Stimulated activated CD4-positive, alpha-beta T cell treated with anti-CD3 and anti-CD28 coated beads, Interleukin-15, amount 100 ng/mL, for 1 hour (primary cell): Measurements from ENCODE around the gene NDUFS4.
"Not testable (repeated sequence)": the region's sequence is repeated elsewhere in the genome, so short reads cannot be mapped to it uniquely, and the experiment has no call there.

Experiments used
- DNase-seq, 2 donors: peaks; one replicate each; pipeline ENCODE4 v3.0.0-alpha.2; 2020; ENCODE audit warnings: low read depth in 1 of 2, low spot score in 1 of 2

NDUFS4 gene

DNA sequence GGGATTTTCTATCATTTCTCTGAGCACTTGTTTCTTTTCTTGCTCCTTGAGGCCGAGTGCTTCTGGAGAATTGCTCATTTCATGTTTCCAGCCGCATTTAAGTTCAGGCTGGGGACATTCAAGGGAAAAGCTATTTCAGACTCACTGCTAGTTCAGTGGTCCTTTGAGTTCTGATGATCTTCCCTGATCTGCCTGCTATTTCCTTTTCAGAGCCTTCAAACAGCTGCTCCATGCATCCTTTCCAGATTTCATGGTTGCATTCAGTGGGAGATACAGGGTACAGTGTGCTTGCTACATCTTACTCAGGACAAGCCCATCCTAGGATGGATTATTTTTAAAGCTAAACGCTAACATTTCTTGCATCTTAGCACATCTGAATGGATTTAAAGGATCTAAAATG is 14.7 kb downstream of the NDUFS4 start:
- DNase-seq: no peak

DNA sequence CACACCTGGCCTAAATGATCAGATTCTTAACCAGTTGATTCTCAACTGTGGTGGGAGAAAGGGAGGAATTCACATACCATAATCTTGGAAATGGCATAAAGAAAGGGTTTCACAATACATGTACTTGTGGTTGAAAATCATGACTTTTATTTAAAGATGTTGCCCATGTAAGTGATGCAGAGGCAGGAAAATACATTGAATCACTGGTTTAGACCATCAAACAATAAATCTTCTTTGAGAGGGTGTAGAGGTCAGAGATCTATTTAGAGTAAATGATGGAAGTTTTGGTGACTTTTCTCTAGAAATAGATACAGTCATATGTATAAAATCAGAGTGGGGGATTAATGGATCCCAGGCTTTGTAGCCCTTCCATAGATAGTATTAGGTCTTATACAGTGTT is 15.4 kb downstream of the NDUFS4 start:
- no peak for DNase-seq

DNA sequence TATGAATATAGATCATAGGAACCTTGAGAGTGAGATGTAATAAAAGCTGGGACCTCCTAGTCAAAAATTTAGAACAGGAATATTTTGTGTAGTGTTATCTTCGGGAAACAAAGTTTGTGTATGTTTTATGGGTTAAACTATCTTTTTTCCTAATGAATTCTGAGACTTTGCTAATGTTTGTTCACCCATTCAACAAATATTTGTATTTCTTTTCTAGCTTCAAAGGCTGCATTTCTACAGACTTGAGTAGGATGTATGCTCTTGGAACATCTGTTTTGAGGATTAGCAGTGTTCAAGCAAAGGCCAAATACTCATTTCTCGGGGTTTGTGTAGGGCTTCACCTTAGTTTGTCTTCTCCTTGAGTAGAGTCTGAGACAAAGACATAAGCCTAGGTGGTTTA is 16.2 kb downstream of the NDUFS4 start:
- no peak for DNase-seq

DNA sequence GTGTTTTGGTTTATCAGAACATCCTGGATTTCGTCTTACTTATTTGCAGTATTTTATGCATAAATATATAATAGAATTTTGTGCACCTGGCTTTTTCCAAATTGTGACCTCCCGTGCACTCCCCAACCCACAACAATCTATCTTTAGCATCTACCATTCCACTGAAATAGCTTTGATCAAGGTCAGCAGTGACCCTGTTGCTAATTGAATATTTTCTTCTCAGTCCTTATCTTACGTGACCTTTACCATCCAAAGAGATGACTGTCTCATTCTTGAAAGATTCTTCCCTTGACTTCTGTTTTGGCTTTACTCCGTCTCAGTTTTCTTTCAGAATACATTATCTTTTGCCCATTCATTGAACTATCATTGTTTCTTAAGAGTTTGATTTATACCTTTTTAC is 18.4 kb downstream of the NDUFS4 start:
- DNase-seq: no peak

DNA sequence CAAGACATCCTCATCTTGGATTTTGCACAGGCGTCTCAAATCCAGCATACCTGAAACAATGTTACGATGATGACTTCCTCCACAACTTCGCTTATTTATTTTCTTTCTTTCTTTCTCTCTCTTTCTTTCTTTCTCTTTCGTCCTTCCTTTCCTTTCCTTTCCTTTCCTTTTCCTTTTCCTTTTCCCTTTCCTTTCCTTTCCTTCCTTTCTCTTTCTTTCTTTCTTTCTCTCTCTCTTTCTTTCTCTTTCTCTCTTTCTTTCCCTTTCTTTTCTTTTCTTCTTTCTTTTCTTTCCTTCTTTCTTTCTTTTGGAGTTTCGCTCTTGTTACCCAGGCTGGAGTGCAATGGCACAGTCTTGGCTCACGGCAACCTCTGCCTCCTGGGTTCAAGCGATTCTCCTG is 20.1 kb downstream of the NDUFS4 start:
- DNase-seq: no peak

DNA sequence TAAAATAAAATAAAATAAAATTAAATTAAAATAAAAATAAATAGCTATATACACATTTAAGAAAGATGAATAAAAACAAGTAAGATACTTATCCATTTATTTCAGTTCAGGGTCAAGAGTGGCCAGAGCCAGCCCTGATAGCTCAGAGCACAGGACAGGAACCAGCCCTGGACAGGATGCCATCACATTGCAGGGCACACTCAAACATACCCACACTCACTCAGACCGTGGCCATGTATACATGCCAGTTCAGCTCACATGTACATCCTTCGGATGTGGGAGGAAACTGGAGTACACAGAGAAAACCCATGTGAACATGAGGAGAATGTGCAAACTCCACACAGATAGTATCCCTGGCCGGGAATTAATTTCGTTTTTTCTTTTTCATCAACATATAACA is 21.8 kb downstream of the NDUFS4 start:
- DNase-seq: no peak

DNA sequence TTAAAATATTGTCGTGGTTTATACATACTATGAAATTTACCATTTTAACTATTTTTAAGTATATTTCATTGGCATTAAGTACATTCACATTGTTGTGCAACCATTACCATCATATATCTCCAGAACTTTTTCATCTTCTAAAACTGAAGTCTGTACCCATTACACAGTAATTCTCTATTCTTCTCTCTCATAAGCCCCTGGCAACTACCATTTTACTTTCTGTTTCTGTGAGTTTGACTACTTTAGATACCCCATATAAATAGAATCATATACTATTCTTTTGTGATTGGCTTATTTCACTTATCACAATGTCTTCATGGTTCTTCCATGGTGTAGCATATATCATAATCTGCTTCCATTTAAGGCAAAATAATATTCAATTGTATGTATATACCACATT is 30.3 kb downstream of the NDUFS4 start:
- no peak for DNase-seq

DNA sequence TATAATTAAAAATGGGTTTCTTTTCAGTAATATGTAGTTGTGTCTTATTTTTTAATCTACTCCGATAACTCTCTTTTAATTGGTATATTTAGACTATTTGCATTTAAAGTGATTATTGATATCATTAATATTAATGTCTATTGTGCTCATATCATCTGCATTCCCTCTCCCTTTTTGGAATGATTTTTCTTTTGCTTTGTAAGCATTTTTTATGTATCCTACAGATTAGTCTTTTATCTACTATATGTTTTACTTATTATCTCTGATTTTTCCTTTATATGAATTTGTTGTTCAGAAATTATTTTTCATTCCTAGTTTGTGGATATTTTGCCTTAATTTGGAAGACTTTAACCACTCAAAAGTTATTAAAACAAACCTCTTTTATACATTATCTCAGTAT is 34.0 kb downstream of the NDUFS4 start:
- DNase-seq: no peak

DNA sequence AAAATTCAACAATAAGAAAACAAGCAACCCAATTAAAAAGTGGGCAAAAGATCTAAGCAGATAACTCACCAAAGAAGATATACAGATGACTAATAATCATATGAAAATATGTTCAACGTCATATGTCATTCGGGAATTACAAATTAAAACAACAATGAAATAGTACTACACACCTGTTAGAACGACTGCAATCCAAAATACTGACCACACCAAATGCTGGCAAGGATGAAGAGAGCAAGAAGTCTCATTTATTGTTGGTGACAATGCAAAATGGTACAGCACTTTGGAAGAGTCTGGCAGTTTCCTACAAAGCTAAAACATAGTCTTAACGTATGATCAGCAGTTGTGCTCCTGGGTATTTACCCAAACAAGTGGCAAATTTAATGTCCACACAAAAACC is 37.5 kb downstream of the NDUFS4 start:
- DNase-seq: no peak

DNA sequence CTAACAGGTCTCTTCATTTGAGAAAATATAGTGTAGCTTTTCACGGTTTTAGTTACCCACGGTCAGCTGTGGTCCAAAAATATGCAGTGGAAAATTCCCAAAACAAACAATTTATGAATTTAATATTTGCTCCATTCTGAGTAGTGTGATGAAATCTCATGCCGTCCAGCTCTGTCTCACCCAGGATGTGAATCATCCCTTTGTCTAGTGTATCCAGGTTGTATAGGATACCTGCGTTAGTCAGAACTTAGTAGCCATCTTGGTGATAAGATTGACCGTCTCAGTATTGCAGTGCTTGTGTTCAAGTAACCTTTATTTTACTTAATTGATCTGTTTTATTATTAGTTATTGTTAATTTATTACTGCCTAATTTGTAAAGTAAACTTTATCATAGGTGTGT is 41.1 kb downstream of the NDUFS4 start:
- no peak for DNase-seq

DNA sequence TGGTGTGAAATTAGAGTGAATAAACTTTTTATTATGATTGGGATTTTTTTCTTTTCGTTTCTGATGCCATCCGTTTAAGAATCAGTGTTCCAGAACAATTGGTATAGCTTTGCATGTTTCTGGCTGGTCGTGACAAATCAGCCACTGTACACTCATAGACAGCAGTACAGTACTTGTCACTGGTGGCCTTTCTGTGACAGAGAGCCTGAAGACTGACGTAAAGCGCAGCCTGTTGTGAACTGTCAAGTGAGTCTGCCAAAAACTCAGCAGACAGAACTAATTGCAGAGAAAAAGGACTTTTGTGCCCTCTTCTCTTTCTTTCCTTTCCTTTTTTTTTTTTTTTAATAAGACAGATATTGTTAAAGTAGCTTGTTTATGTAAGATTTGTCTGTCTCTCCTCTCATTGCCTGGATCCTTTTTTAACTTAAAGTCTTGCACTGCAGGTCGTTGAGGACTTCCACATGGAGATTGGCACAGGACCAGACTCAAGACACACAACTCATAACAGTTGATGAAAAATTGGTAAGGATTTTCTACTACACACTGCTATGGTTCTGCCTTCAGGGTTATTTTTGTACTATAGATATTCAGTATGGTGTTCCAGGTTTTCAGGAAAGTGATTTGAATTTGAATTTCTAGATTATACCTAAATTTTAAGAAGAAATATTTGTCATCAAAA is 42.7 kb downstream of the NDUFS4 start:
- DNase-seq: no peak

DNA sequence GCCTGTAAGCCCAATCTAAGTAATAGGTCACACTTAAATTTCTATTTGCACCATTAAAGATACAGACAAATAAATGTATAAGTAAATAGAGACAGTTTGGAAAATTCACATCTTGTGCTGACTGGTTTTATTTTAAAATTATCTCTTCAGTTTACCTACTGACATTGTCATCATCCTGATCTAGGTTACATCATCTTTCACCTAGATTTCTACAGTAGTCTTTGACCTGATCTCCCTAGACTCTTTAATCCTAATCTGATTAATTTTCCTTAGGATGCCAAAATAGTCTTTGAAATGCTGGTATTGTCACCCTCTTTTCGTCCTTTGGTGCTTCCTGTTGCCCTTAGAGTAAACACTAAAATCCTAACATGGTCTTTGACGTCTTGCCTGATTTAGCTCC is 43.9 kb downstream of the NDUFS4 start:
- no peak for DNase-seq

DNA sequence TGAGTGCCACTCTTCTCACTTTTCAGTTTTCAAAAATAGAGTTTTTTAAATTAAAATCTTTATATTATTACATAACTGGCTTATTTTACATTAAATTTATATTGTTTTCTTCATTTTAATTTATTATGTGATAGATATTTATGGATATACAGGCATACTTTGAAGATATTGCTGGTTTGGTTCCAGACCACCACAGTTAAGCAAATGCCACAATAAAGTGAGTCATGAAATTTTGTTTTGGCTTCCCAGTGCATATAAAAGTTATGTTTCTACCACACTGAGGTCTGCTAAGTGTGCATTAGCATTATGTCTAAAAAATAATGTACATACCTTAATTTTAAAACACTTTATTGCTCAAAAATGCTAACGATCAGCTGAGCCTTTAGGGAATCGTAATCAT is 47.4 kb downstream of the NDUFS4 start:
- no peak for DNase-seq

DNA sequence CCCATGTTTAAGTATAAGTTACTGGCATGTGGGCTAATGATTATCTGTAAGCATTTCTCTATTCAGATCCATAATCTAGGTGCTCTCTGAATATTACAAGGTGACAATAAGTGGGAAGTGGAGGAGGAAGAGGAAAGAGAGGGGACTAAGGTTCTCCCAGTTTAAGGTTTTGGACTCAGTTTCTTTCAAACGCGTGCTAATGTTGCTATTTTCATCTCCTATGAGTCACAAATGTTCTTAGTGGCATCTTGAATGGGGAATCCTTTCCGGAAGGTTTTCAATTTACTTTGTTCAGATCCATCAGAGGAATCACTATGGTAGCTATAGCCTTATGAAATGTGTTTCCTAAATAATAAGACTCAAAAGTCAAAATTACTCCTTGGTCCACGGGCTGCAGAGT is 48.5 kb downstream of the NDUFS4 start:
- DNase-seq: not testable (repeated sequence)

DNA sequence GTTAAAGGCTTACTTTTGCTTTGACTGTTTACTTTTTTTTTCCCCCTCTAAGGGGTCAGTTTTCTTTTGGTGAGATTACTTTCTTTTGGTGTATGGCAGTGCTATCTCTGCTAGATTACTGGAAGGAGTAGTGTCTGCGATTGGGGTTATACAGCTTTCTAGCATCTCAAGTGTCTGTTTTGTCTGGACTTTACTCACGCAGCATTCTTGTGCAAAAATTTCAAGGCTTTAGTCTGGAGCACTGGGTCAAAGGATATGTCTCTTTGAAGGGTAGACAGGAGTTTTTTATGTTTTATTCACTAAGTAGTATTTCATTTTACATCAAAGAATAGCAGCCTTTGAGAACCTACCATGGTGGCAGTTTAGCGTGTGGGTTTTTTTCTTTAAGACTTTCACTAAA is 52.6 kb downstream of the NDUFS4 start:
- DNase-seq: no peak

DNA sequence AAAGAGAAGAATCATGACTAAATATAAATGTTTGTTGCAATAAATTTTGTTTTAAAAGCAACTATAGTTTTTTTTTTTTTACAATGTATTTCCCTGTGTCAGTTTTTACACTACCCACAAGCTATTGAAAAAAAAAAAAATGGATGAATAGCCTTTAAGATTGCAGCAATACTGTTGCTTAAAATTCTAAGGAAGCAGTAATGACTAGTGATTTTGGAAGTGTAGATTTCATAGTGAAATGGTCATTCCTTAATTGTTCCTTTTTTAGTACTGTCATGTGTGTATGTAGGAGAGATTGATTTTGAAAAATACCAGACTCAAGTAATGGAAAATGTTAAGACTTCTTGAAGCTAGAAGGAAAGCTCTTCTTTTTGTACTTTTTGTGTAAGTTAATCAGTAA is 53.1 kb downstream of the NDUFS4 start:
- DNase-seq: no peak

DNA sequence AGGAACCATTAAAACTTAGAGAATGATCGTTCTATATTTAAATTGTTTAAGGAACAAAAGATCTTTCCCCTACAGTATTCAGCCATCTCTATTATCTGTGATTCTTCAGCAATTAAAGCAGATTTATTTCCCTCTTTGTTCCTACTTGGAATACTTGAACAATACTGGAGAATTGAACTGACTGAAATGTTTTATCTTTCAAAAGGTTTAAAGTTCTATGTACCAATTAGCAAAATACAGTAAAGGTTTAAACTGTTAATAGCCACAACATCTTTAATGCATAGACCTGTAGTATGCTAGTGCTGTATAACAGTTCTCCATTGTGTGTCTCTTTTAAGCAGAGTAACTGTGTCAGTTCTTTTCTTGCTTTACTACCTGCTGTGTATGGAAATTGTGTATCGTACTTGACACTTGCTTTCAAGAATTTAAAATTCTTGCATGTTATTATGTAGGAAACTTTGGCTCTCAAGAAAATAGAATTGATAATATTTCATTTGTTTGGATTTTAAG is 54.0 kb downstream of the NDUFS4 start:
- DNase-seq: no peak

DNA sequence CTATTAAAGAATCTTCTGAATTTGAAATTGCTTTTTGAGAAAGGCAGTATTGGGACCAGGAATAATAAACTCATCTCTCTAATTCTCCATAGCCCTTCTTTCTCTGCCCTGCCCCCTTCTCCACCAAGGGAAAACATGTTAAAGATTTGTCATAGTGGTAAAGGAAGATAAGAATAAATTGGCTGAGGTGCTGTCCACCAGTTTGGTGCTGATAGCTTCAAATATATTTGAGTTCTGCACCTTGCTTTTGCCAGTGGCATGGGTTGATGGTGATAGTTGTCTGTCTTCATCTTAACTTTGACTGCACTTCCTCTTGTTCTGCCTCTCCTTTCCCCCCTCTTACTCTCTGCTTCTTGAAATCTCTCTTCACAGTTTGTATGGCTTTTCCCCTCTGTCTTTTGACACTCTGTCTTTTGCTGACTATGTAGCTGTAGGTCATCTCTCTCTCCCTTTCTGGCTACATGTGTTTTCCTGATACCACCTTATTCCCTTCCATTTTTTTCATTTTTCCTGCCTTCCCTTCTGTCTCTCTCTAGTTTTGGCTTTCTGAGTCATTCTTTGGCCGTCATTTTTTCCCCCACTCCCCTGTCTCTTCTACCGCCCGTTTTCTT is 56.6 kb downstream of the NDUFS4 start:
- no peak for DNase-seq

DNA sequence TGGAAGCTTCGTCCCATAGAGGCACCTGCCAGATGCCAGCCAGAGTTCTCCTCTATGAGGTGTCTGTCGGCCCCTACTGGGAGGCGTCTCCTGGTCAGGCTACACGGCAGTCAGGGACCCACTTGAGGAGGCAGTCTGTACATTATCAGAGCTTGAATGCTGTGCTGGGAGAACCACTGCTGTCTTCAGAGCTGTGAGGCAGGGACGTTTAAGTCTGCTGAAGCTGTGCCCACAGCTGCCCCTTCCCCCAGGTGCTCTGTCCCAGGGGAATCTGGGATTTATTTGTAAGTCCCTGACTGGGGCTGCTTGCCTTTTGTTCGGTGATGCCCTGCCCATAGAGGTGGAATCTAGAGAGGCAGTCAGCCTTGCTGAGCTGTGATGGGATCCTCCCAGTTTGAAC is 70.8 kb downstream of the NDUFS4 start:
- DNase-seq: no peak

DNA sequence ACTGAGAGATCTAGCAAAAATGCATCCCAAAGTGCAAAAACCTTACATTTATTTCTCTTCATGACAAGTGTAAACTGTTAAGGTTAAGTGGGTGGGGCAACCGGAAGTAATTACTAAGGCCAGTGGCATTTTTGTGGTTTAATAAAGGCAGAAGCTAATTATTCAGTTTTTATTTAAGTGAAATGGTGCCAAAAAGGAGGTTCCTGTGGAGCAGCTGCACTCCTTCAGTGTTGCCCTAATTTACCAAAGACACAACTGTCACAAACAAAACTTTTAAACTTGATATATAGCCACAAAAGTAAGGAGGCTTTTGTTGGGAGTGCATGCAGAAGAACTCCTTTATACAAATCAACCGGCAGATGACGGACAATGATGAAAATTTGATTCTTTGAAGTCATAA is 81.6 kb downstream of the NDUFS4 start:
- DNase-seq: no peak

DNA sequence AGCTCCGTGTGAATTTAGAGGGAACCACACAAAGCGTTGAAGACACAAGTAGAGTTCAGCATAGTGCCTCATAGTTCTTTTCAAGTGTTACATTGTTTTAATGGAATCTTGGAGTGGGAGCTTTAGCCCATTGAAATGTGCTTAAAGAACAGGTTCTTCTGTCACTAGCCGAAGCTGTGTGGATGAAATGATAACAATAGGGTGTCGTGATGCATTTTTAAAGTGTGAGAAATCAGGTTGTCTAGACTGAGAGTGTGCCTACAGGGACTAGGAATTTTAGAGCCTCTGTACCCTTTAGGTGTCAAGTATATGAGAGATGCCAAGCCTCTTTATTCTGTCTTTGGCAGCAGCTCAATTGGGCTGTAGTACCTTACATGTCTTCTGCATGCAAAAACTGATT is 83.0 kb downstream of the NDUFS4 start:
- DNase-seq: no peak

DNA sequence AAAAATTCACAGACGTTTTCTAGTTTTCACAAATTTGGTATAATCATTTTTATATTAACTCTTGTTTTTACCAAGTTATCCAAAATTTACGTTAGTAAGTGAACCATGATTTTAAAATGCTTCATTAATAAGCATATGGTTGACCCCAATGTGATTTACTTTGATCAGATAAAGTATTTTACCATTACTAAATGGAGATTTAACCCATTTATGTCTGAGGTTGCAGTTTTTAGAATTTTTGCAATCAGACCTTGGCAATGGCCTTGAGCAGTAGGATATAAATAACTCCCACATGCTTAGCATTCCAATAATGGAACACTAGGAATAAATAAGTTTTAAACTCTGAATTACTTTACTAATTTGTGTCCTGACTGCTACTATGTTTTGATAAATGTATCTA is 84.6 kb downstream of the NDUFS4 start:
- DNase-seq: no peak

DNA sequence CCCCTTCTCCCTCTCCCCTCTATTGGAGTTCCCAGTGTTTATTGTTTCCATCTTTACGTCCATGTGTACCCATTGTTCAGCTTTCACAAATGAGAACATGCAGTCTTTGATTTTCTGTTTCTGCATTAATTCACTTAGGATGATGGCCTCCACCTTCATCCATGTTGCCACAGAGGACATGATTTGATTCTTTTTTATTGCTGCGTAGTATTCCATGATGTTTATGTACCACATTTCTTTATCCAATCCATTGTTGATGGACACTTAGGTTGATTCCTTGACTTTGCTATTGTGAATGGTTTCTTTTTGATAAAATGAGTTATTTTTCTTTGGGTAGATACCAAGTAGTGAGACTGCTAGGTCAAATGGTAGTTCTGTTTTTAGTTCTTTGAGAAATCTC is 88.9 kb downstream of the NDUFS4 start:
- no peak for DNase-seq
